ENCODE measurements around the gene KIF3B.
"Not testable (repeated sequence)": the region's sequence is repeated elsewhere in the genome, so short reads cannot be mapped to it uniquely, and the experiment has no call there.

Gene KIF3B

GRCh38 chr20:32277361-32278198 lies at the start of gene KIF3B:
TSS of gene KIF3B (plus strand) at chr20:32277651. CDS start at chr20:32309778, 32,127 bp downstream.
- peak; percentile 91 for DNase-seq (ENCODE audit: low read depth)

DNA sequence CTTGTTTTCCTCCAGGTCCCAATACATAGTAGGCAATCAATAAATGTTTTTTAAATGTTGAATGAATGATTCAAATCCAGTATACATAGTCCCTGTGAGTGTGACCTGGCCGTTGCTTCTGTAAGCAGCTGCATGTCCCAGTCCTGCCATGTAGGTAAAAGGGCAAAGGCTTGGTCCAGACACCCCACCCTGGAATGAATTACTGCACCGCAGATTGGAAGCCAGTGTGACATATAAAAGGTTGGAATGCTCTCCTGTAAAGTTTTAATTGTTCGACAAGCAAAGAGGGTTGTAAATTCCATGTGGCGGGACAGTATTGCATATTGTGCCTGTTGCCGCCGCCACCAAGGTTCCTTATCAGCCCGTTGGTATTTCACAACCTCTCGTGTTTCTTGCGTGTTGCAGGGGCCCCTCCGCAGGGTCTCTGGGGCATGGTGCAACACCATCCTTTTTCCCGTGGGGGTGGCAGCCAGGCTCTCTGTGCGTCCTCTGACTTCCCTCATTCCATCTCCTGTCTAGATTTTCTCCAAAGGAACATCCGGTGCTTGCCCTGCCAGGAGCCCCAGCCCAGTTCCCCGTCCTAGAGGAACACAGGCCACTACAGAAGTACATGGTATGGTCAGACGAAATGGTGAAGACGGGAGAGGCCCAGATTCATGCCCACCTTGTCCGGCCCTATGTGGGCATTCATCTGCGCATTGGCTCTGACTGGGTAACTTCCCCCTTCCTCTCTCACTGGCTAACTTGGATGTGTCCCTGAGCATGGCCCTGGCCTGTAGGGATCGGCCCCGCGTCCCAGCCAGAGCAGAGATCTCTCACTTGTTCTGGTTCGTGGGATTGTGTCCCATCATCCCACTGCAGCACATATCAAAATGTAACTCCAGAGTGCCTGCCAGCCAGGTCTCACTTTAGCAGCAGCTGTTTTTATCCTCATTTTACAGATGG lies 49.4 kb upstream of the KIF3B start:
- peak; percentile 36 for DNase-seq (ENCODE audit: low read depth)

- no peak for DNase-seq (ENCODE audit: low read depth)
Measured at GRCh38 chr20:32229251-32229747, 48.2 kb upstream of the KIF3B start.

DNA sequence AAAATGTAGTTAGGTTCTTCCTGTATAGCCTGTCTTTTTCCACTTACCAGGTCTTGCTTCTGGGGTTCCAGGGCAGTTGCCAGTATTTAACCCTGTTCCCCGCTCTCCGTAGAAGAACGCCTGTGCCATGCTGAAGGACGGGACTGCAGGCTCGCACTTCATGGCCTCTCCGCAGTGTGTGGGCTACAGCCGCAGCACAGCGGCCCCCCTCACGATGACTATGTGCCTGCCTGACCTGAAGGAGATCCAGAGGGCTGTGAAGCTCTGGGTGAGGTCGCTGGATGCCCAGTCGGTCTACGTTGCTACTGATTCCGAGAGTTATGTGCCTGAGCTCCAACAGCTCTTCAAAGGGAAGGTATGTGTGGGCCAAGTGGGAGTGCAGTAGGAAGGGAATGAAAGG lies 46.7 kb upstream of the KIF3B start:
- no peak for DNase-seq (ENCODE audit: low read depth)

- peak; percentile 20 for DNase-seq (ENCODE audit: low read depth)
Measured at GRCh38 chr20:32231245-32231644, 46.2 kb upstream of the KIF3B start.

DNA sequence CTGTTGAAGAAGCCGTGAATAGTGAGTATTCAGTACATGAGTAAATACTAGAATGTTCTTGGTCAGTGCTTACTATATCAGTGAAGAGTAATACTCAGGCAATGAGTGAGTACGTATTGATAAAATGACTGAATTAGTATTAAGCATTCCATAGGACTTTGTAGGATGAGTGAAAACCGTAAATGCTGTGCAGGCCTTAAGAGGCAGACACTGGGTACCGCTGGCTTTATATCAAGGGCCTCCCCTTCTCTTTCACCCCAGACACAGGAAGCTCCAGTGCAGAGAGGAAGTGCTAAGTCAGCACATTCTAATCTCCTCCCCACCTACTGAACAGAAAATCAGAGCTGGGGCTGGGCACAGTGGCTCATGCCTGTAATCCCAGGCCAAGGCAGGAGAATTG lies 45.6 kb upstream of the KIF3B start:
- peak; percentile 15 for DNase-seq (ENCODE audit: low read depth)

- no peak for DNase-seq (ENCODE audit: low read depth)
Measured at GRCh38 chr20:32232326-32232886, 45.0 kb upstream of the KIF3B start.

GRCh38 chr20:32233286-32233685 lies 44.2 kb upstream of the KIF3B start:
- DNase-seq (ENCODE audit: low read depth) = no peak

DNA sequence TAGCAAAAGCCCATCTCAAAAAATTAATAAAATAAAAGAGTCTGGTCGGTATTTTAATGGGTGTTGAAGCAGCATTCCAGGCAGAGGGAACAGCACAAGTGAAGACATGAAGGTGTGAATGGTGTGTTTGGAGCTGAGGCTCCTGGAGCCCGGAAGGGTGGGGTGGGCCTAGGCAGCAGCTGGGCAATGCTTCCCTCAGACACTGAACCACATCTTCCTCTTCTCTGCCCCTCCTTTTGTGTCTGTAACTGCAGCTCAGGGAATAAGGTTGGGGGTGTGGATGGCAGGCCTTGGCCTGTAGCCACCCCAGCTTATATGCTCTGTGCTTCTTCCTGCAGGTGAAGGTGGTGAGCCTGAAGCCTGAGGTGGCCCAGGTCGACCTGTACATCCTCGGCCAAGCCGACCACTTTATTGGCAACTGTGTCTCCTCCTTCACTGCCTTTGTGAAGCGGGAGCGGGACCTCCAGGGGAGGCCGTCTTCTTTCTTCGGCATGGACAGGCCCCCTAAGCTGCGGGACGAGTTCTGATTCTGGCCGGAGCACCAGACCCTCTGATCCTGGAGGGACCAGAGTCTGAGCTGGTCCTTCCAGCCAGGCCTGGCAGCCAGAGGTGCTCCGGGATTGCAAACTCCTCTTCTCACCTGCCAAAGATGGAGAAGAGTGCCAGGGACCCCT lies 43.2 kb upstream of the KIF3B start:
- DNase-seq (ENCODE audit: low read depth) = no peak

GRCh38 chr20:32235331-32236047 lies 42.0 kb upstream of the KIF3B start:
- no peak for DNase-seq (ENCODE audit: low read depth)

GRCh38 chr20:32236048-32236533 lies 41.4 kb upstream of the KIF3B start:
- DNase-seq (ENCODE audit: low read depth) = no peak

- DNase-seq (ENCODE audit: low read depth) = no peak
Measured at GRCh38 chr20:32236819-32237218, 40.6 kb upstream of the KIF3B start.

DNA sequence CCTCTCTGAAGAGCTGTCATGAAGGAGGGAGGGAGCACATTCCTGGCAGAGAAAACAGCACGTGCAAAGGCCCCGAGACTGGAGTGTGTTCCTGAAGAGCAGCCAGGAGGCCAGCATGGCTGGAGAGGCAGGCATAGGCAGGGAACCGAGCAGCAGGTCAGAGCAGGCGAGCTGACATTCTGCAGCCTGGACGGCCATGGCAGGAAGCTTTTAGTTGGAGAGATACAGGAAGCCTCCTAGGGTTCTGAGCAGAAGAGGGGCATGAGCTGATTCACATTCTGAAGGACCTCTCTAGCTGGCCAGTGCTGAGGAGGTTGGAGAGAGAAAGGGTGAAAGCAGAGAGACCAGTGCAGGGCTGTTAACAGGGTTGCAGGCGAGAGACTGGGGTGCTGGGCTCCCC lies 40.0 kb upstream of the KIF3B start:
- DNase-seq (ENCODE audit: low read depth) = no peak

DNA sequence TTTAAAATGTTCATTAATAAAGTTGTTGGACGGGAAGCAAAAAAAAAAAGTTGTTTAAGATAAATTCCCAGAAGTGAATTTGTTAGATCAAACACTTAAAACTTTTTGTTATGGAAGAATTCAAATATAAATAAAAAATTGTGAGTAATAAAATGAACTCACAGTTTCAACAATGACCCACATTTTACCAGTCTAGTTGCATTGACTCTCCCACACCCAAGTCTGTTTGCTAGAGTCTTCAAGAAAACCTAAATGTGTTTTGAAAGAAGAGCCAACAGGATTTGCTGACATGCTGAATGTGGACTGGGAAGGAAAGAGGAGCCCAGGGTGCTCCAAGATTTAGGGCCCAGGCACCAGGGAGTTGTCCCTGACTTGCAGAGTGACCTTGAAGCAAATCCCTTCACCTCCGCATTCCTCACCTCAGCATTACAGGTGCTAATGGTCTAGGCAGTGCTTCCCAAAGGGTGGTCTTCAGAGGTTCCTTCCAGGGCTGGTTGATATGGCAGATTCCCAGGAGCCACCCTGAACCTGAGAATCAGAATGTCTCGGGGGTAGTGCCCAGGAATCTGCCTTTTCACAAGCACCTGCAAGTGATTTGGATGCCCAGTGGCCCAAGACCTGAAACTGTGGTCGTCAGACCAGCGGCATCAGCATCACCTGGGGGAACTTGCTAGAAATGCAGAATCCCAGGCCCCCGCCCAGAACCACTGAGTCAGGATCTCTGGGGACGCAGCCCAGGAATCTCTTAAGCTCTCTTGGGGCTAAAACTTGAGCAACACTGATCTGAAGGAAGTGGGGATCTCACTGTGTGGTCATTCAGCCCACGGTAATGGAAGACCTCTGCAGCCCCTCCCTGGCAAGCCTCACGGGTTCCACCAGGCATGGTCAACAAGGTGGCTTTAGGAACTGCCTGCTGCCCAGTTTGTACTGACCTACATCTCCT lies 38.7 kb upstream of the KIF3B start:
- DNase-seq (ENCODE audit: low read depth) = no peak

- DNase-seq (ENCODE audit: low read depth) = no peak
Measured at GRCh38 chr20:32240205-32240604, 37.2 kb upstream of the KIF3B start.

DNA sequence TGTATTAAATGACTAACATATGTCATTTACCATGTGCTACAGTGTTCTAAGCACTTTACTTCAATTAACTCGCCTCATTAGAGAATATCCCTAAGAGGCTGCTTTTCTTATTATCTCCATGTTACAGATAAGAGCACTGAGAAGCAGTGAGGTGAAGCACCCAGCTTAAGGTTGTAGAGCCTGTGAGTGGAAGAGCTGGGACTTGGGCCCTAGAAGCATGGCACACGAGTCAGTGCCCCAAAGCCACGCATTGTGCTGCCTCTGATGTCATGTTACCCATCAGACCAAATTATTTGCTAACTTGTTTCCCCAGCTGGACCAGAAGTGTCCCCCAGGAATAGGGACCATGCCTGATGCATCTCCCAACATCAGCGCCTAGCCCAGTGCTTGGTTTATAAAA lies 35.6 kb upstream of the KIF3B start:
- DNase-seq (ENCODE audit: low read depth) = no peak

DNA sequence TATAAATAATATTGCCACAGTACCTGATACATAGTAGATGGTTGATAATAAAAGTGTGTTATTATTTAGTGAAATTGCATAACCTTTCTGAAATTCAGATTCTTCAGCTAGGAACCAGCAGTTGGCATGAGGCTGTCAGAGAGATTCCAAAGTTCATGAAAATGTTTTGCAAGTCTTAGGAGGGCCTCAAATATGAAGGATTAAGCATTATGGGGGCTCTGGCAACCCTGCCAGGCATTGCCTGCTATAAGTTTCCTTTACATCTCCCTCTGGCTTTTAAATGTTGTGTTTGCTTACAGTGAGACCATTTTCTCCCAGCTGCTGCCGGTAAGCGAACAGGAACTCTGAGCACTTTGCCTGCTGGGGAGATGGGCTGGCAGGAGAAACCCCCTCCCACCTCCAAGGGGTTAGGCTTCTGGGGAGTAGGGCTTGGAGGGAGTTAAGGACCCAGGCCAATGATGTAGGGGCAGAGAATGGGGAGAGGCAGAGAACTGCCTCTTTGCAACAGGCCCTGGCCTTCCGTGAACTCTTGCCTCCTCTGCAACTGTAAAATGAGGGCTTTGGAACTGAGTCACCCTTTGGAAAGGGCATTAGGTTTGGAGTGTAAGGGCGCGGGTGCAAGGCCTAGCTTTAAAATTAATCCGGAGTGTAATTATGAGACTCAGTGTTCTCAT lies 33.2 kb upstream of the KIF3B start:
- peak; percentile 9 for DNase-seq (ENCODE audit: low read depth)

- DNase-seq (ENCODE audit: low read depth) = no peak
Measured at GRCh38 chr20:32244959-32245358, 32.5 kb upstream of the KIF3B start.

DNA sequence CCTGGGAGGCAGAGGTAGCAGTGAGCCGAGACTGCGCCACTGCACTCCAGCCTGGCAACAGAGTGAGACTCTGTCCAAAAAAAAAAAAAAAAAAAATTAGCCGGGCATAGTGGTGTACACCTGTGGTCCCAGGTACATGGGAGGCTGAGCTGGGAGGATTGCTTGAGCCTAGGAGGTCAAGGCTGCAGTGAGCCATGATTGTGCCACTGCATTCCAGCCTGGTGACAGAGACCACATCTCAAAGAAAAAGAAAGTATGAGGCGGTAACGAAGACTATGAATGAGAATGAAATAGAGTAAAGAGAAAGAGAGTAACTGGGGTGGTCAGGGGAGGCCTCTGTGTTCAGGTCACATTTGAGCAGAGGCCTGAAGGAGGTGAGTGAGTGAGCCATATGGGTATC lies 31.2 kb upstream of the KIF3B start:
- not testable (repeated sequence) for DNase-seq (ENCODE audit: low read depth)
